GM12878 (cell line): Measurements from ENCODE around the gene ENDOV. TPM values are rescaled to one million over a fixed set of nuclear protein-coding genes. Genes with fewer than 3 reads are reported as not detected.

Experiments
- ATAC-seq: fragments of 200-7000 bp; cut with Tn5 transposase; 3 replicates; pipeline ENCODE4 v1.9.1; 2020; ENCODE audit warnings: mild to moderate bottlenecking, moderate library complexity
- BruUV-seq: library from RNA; stranded (reverse); fragments of 400-500 nt; replicated peaks from 2 replicates; lab custom pipeline; 2021; lab: Mats Ljungman, UMichigan
- CTCF ChIA-PET: fragments of 300-600 bp; sonication (Branson Sonifier 250); formaldehyde crosslinking; extraction: SDS; loops from one replicate; lab custom pipeline; 2021; ENCODE audit warnings: inconsistent platforms; lab: Yijun Ruan, JAX
- POLR2A ChIA-PET: fragments of 350-600 bp; formaldehyde crosslinking; extraction: SDS; loops from one replicate; lab custom pipeline; 2021; ENCODE audit warnings: inconsistent platforms; lab: Charles Lee
- RAD21 ChIA-PET: fragments of 300-600 bp; sonication (Branson Sonifier 250); formaldehyde crosslinking; loops from one replicate; lab custom pipeline; 2023; ENCODE audit warnings: antibody characterized with exemption; ENCODE audit not compliant: unreplicated experiment; lab: Charles Lee
- SMC1A ChIA-PET: fragments of 300-600 bp; sonication (Branson Sonifier 250); formaldehyde crosslinking; loops from one replicate; lab custom pipeline; 2023; ENCODE audit not compliant: unreplicated experiment, uncharacterized antibody; lab: Charles Lee
- DNase-seq: peaks from one replicate; pipeline ENCODE4 v3.0.0-alpha.2; 2011; ENCODE audit warnings: low read depth, low spot score
- FAIRE-seq: peaks from 3 replicates; lab custom pipeline; 2011; peaks lifted over from hg19 to GRCh38; lab: Jason Lieb, UNC
- H2AFZ ChIP-seq: 2 replicates; pipeline ENCODE4 v1.6.0; 2011; ENCODE audit warnings: low read depth, low read length, control low read depth; ENCODE audit not compliant: control insufficient read depth
- H3K27ac ChIP-seq: 2 replicates; pipeline ENCODE4 v1.5.1; 2011; ENCODE audit warnings: control low read depth; ENCODE audit not compliant: control insufficient read depth, insufficient read depth
- H3K27me3 ChIP-seq, 2 experiments: replicated peaks in 1 of 2; 2 replicates each; pipeline versions ENCODE4 v1.6.0 to v1.6.1; 2011; ENCODE audit warnings: low read length in 1 of 2; ENCODE audit not compliant: control insufficient read depth in 2 of 2, insufficient read depth in 2 of 2
- H3K36me3 ChIP-seq, 2 experiments: 2 replicates each; pipeline ENCODE4 v1.5.1; 2011; ENCODE audit warnings: low read length in 1 of 2; ENCODE audit not compliant: control insufficient read depth in 2 of 2, insufficient read depth in 2 of 2
- H3K4me1 ChIP-seq: 2 replicates; pipeline ENCODE4 v1.6.1; 2011; ENCODE audit warnings: mild to moderate bottlenecking, low read length, moderate library complexity, mixed read lengths; ENCODE audit not compliant: control insufficient read depth, insufficient read depth
- H3K4me2 ChIP-seq: 2 replicates; pipeline ENCODE4 v1.6.0; 2011; ENCODE audit warnings: control low read depth; ENCODE audit not compliant: control insufficient read depth, insufficient read depth
- H3K4me3 ChIP-seq: fragments of 200-600 bp; sonication (generic); 2 replicates; pipeline ENCODE4 v1.5.1; 2016
- H3K79me2 ChIP-seq: 2 replicates; pipeline ENCODE4 v1.6.0; 2011; ENCODE audit warnings: low read length; ENCODE audit not compliant: control insufficient read depth, insufficient read depth
- H3K9ac ChIP-seq: 2 replicates; pipeline ENCODE4 v1.8.0; 2011; ENCODE audit warnings: low read length, control low read depth, mixed read lengths; ENCODE audit not compliant: control insufficient read depth, insufficient read depth
- H3K9me3 ChIP-seq: replicated peaks from 3 replicates; pipeline ENCODE4 v1.5.1; 2011; ENCODE audit warnings: mild to moderate bottlenecking, low read length; ENCODE audit not compliant: control insufficient read depth, insufficient read depth
- H4K20me1 ChIP-seq: 2 replicates; pipeline ENCODE4 v1.6.0; 2011; ENCODE audit not compliant: control insufficient read depth, insufficient read depth
- BHLHE40 ChIP-seq, 2 experiments: fragments of 450-650 bp in 1 of 2; IDR thresholded peaks; 2 replicates each; pipeline ENCODE4 v1.6.1; 2011 to 2017; ENCODE audit warnings: low read depth in 2 of 2, borderline replicate concordance in 1 of 2, improper control_type of control experiment in 1 of 2, low read length in 1 of 2, mild to moderate bottlenecking in 1 of 2
- IRF5 ChIP-seq: fragments of 450-650 bp; IDR thresholded peaks from 2 replicates; pipeline ENCODE4 v1.6.1; 2017; ENCODE audit warnings: borderline replicate concordance
- JUND ChIP-seq: IDR thresholded peaks from 2 replicates; pipeline ENCODE4 v1.6.1; 2012; ENCODE audit warnings: low read depth, mild to moderate bottlenecking, low read length, improper control_type of control experiment, moderate library complexity
- NFYA ChIP-seq: IDR thresholded peaks from 2 replicates; pipeline ENCODE4 v1.6.1; 2011; ENCODE audit warnings: low read depth, mild to moderate bottlenecking, low read length, improper control_type of control experiment, borderline replicate concordance
- NFYB ChIP-seq: IDR thresholded peaks from 2 replicates; pipeline ENCODE4 v1.6.1; 2011; ENCODE audit warnings: low read depth, mild to moderate bottlenecking, low read length, improper control_type of control experiment, moderate library complexity; ENCODE audit not compliant: insufficient read depth
- NR2C2 ChIP-seq: IDR thresholded peaks from 2 replicates; pipeline ENCODE4 v1.6.1; 2011; ENCODE audit warnings: borderline replicate concordance, low read depth; ENCODE audit not compliant: control insufficient read depth, insufficient read length
- RB1 ChIP-seq: fragments of 450-650 bp; formaldehyde crosslinking; IDR thresholded peaks from 2 replicates; pipeline ENCODE4 v1.6.1; 2017; ENCODE audit warnings: mild to moderate bottlenecking, borderline replicate concordance
- RELB ChIP-seq: fragments of 450-650 bp; IDR thresholded peaks from 2 replicates; pipeline ENCODE4 v1.6.1; 2017; ENCODE audit warnings: low read depth, mild to moderate bottlenecking, moderate library complexity
- RFX5 ChIP-seq: IDR thresholded peaks from 2 replicates; pipeline ENCODE4 v1.6.1; 2011; ENCODE audit warnings: low read depth, low read length, improper control_type of control experiment
- TARDBP ChIP-seq: IDR thresholded peaks from 2 replicates; pipeline ENCODE4 v1.6.1; 2016; ENCODE audit warnings: borderline replicate concordance
- USF2 ChIP-seq: IDR thresholded peaks from 2 replicates; pipeline ENCODE4 v1.6.1; 2011; ENCODE audit warnings: low read depth, low read length, improper control_type of control experiment, borderline replicate concordance
- ZZZ3 ChIP-seq: IDR thresholded peaks from 2 replicates; pipeline ENCODE4 v1.6.1; 2011; ENCODE audit warnings: low read depth; ENCODE audit not compliant: control insufficient read depth, insufficient read length
- WGBS: methylation state at CpG from one replicate; pipeline ENCODE4 v1.1.6; 2016; ENCODE audit warnings: low lambda C conversion rate; ENCODE audit not compliant: insufficient replicate concordance, insufficient coverage; ENCODE audit errors: missing lambda C conversion rate; 5-methylcytosine and 5-hydroxymethylcytosine counted together
- in situ Hi-C: fragments of 300-500 bp; cut with MboI; formaldehyde crosslinking; loops from 9 replicates; pipeline ENCODE4 v1.14.3; 2018; ENCODE audit warnings: mixed read lengths
- intact Hi-C: fragments of 100-400 bp; cut with micrococcal nuclease; formaldehyde crosslinking; loops from one replicate; pipeline ENCODE4 v1.14.2; 2022; ENCODE audit not compliant: unreplicated experiment
- polyA plus RNA-seq, 11 experiments: library from polyadenylated mRNA; depleted of rRNA in 4 of 11; unstranded in 6 of 11; stranded (reverse) in 5 of 11; fragments of >200 nt; fragmentation: Nextera tagmentation in 4 of 11; fragmentation: Illumina TruSeq in 1 of 11; extraction: Ambion mirVana in 4 of 11; extraction: Trizol in 1 of 11; gene quantifications; 1 replicate in 1 of 11; 2 replicates in 10 of 11; pipeline versions ENCODE4 v1.2.1 to v1.2.3, GENCODE V29; 2011 to 2016; ENCODE audit warnings: inconsistent platforms in 2 of 11, missing spikeins in 2 of 11, low read depth in 1 of 11
- total RNA-seq, 4 experiments: library from RNA; depleted of rRNA in 3 of 4; stranded (reverse); fragments of >200 nt in 3 of 4; fragmentation: Illumina TruSeq in 1 of 4; extraction: Trizol in 1 of 4; gene quantifications; 2 replicates each; pipeline versions ENCODE4 v1.2.1 to v1.2.3, GENCODE V29; 2013 to 2021

Gene ENDOV
- total and polyA plus RNA-seq, 10 of the 15 experiments (the other 5 are each of a cell fraction or from before 2014, with no cell fraction given), result 0.63 to 11.9 (median 8.1) TPM

DNA sequence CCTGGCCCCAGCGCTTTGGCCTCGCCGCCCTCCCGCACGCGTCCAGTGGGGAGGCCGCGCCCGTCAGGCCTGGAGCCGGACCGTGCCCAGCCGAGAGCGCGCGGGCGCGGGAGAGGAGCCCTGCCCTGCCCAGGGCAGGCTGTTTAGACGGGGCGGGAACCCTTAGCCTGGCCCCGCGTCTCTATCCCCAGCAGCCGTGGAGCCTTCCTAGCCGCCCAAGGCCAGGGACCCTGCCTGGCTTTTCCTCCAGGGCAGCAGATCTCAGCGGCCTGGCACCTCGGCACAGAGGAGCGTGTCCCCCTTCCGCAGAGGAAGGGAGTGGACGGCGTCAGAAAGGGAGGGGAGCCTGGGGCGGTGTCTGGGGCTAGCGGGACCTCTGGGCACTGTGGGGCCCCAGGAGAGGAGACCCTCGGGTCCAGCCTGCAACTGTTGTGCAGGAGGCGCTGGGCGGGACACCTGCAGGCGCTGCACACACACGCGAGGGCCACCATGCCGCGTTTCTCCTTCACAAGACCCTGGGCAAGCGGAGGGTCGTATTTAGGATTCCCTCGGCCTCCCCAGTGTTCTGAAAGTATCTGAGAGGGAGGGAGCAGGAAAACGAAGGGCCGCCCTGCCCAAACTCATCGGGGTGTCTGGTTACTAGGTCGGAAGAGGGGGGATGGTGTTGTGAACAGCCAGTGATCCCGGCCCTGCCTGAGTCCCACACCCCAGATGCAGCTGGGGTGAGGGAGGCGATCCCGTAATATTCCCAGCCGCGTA, 63.7 kb downstream of the ENDOV start (continued):
- TF ChIP-seq USF2, result no peak
- no peak for TF ChIP-seq NFYA

DNA sequence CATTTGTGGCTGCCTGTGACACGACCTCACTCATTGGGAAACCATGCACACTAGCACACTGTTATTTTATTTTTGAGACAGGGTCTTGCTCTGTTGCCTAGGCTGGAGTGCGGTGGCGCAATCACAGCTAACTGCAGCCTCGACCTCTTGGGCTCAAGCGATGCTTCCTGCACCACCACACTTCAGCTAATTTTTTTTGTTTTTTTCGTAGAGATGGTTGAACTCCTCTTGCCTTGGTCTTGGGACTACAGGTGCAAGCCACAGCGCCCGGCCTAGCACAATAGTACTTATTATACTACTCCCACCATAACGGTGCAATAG, 64.2 kb downstream of the ENDOV start:
- Histone ChIP-seq H2AFZ (no peak overlapping the region), H3K4me2 (no peak overlapping the region), H3K27ac (no peak overlapping the region), H3K4me3 (no peak overlapping the region), H3K9ac (no peak overlapping the region), H3K79me2 (no peaks in the 10 kb centered on the region), H3K9me3 (no peaks in the 10 kb centered on the region), H3K27me3 (peaks cover 7 to 19% of the 10 kb centered on the region in 2 experiments), H4K20me1 (no peaks in the 10 kb centered on the region), H3K36me3 (no peaks in the 10 kb centered on the region), H3K4me1 (no peaks in the 10 kb centered on the region)
- intact Hi-C loops (loop anchor here (5.0 kb wide), 1 partner anchor 98 kb away; no protein-coding TSS in a partner anchor), in situ Hi-C loops (no loop called here)
- ChIA-PET RAD21 (no interaction called here), SMC1A (no interaction called here), CTCF (no interaction called here), POLR2A (no interaction called here)
- WGBS, result 46% methylated on average over 9 of the region's 9 CpGs
- TF ChIP-seq NR2C2, result no peak
- TF ChIP-seq TARDBP, result no peak
- no peak for TF ChIP-seq JUND
- TF ChIP-seq NFYB, result no peak
- no peak for TF ChIP-seq BHLHE40 (IDR thresholded peaks at IDR 0.05; ENCODE audit: borderline replicate concordance in 1 of 2, low read depth in 2 of 2, low read length in 1 of 2)
- TF ChIP-seq RELB, result no peak
- no peak for TF ChIP-seq IRF5
- no peak for TF ChIP-seq ZZZ3
- no peak for TF ChIP-seq RFX5
- no peak for TF ChIP-seq RB1
- FAIRE-seq (no peak), ATAC-seq (no peak), DNase-seq (no peak)
- BruUV-seq, result no TSS peak
